Stimulated activated CD8-positive, alpha-beta memory T cell treated with anti-CD3 and anti-CD28 coated beads, Interleukin-15, amount 100 ng/mL, for 4 hours (primary cell): ENCODE data around the gene TUBA1B.
"Not testable (repeated sequence)": the region's sequence is repeated elsewhere in the genome, so short reads cannot be mapped to it uniquely, and the experiment has no call there.

ENCODE experiments used
- DNase-seq, 2 donors: peaks; one replicate each; pipeline ENCODE4 v3.0.0-alpha.2; 2020; ENCODE audit warnings: low read depth in 2 of 2

TUBA1B gene

GRCh38 chr12:49131051-49131893, at the start of gene TUBA1B:
TSS of gene TUBA1B (minus strand) at chr12:49131395. CDS start at chr12:49131300, 95 bp downstream.
- peak; percentile 78 to 83 for DNase-seq

- DNase-seq, result no peak
These were observed 43.0 kb upstream of the TUBA1B start for GRCh38 chr12:49174218-49174617.

DNA sequence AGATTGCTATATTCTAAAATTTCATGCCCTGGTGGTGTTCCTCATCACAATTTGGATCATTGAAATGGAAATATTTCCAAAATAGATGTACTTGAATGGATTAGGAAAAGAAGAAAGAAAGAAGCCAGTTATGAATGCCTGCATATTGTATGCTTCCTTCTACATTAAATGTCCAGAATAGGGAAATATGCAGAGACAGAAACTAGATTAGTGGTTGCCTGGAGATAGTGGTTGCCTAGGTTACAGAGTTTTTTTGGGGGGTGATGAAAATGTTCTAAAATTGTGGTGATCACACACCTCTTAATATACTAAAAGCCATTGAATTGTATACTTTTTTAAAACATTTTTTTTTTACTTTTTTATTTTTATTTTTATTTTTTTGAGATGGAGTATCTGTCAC, 39.7 kb upstream of the TUBA1B start:
- no peak for DNase-seq

- no peak for DNase-seq
These were observed 33.9 kb upstream of the TUBA1B start for GRCh38 chr12:49165114-49165513.

DNA sequence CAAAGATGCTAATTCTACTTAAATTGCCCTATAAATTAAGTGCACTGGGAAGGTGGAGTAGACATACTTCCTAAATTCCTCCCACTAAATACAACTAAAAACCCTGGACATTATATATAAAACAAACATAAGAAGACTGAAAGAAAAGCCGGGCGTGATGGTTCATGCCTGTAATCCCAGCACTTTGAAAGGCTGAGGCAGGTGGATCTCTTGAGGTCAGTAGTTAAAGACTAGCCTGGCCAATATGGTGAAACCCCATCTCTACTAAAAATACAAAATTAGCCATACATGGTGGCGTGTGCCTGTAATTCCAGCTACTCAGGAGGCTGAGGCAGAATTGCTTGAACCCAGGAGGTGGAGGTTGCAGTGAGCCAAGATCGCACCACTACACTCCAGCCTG, 30.7 kb upstream of the TUBA1B start:
- not testable (repeated sequence) for DNase-seq

DNA sequence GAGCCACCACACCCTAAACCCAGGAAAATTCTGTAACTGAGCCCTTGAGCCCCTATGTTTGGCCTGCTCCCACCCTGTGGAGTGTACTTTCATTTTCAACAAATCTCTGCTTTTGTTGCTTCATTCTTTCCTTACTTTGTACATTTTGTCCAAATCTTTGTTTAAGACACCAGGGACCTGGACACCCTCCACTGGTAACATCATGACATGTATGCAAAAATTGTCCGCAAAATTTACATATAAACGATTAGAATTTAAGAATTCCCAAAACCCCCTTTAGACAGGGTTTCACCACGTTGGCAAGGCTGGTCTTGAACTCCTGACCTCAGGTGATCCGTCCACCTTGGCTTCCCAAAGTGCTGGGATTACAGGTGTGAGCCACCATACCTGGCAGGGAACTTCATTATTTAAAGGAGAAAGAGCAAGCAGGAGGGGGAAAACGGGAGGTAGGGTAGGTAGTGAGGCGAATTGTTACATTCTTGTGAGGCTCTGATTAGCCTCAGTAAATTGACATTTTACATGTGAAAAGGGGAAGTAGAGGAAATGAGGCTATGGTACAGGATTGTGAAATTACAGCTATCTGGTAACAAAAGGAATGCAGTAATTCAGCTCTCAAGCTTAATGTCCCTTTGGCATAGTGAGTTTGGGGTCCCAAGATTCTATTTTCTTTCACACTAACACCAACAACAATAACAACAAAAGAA, 30.0 kb upstream of the TUBA1B start:
- DNase-seq, result no peak

GRCh38 chr12:49160399-49160798, 29.2 kb upstream of the TUBA1B start:
- no peak for DNase-seq

- no peak for DNase-seq
These were observed 23.0 kb upstream of the TUBA1B start for GRCh38 chr12:49154221-49154620.

DNA sequence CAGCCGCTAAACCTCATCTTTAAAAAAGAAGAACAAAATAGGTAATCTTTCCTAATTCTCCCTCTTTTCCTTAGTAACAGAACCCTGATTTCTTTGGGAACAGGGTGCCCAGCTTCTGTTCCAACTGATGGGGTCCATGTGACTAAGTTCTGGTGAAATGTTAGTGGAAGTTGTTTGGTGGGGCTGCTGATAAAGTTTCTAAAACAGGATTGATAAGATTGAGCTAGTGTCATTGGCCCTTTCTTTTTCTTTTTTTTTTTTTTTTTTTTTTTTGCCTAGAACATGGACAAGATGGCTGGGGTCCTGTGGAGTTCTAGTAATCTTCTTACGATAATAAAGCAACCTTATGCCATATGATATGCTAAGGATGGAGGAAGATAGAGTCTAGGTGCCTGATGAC, 16.2 kb upstream of the TUBA1B start:
- no peak for DNase-seq

- no peak for DNase-seq
These were observed 15.2 kb upstream of the TUBA1B start for GRCh38 chr12:49146406-49146805.

- DNase-seq, result no peak
These were observed 13.2 kb upstream of the TUBA1B start for GRCh38 chr12:49144384-49144783.

- no peak for DNase-seq
These were observed 7.8 kb upstream of the TUBA1B start for GRCh38 chr12:49138999-49139398.

- DNase-seq, result no peak
These were observed 7.4 kb upstream of the TUBA1B start for GRCh38 chr12:49138587-49138986.

- DNase-seq, result no peak
These were observed 6.3 kb upstream of the TUBA1B start for GRCh38 chr12:49137476-49137875.

DNA sequence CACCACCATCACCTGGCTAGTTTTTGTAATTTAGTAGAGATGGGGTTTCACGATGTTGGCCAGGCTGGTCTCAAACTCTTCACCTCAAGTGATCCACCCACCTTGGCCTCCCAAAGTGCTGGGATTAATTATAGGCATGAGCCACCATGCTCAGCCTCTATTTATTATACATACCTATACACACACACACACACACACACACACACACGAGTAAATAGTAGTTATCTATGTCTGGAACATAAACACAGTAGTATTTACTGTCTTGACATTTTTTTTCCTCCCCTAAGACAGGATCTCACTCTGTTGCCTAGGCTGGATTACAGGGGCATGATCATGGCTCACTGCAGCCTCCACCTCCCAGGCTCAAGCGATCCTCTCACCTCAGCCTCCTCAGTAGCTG, 5.8 kb upstream of the TUBA1B start:
- not testable (repeated sequence) for DNase-seq

- DNase-seq, result no peak
These were observed 2.4 kb upstream of the TUBA1B start for GRCh38 chr12:49133590-49133989.

GRCh38 chr12:49133014-49133413, 1.8 kb upstream of the TUBA1B start:
- no peak for DNase-seq

- no peak for DNase-seq
These were observed 783 bp upstream of the TUBA1B start for GRCh38 chr12:49131894-49132461.

DNA sequence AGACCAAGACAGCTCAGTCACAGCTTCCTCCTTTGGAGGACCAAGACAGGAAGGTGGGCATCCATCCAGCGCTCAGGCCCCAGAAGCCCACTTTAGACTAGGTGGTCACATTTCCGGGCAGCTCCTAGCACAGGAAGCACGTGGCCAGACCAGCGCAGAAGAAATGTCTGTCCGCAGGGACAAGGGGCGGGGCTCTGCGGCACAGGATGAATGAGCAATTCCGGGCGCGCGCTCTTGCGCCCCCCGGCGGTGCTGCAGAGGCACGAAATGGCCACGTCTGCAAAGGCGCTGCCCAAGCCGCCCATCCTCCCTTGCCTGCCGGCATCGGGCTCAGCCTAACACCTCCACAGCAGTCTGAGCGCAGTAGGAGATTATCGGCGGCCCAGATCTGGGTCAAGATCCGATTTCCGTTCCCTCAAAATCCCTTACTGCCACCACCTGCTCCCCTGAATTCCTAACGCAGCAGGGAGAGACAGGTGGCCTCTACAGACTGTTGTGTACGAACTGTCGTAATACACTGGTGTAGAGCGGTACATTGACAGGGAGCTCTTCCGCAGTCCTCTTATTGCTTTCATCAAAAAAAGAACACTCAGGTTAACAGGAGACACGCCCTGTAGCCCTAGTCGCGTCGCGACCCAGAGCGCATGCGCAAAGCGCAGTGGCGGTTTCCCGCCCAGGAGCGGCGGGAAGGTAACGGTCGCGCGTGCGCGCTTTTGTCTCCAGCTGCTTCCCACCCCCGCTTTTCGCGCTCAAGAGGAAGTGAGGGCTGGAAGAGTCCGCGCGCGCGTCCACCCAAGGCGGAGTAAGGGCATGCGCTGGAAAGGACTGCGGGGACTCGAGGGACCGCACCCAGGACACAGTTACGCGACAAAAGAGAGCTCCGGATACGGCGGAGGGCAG, 794 bp downstream of the TUBA1B start:
- DNase-seq, result peak; percentile 84 to 85

DNA sequence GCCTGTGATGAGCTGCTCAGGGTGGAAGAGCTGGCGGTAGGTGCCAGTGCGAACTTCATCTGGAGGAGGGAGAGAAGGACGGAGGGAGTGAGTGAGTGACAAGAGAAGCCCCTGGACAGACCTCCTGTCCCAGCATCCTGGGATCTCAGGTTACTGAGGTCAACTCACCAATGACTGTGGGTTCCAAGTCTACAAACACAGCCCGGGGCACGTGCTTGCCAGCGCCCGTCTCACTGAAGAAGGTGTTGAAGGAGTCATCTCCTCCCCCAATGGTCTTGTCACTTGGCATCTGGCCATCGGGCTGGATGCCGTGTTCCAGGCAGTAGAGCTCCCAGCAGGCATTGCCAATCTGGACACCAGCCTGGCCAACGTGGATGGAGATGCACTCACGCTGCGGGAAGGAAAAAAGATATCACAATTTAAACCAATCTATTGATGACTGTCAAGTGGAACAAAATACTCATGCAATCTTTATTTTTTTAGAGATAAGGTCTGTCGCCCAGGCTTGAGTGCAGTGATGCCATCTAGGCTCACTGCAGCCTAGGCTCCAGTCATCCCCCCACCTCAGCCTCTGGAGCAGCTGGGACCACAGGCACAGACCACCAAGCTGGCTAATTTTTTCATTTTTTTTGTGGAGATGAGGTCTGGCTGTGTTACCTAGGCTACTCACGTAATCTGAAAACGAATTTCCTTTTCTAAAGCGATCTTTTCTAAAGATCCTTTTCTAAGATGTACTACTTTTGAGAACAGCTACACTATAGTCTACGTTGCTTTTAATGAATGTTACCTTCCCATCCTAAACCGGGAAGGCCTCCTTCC, 1.7 kb downstream of the TUBA1B start:
- no peak for DNase-seq

DNA sequence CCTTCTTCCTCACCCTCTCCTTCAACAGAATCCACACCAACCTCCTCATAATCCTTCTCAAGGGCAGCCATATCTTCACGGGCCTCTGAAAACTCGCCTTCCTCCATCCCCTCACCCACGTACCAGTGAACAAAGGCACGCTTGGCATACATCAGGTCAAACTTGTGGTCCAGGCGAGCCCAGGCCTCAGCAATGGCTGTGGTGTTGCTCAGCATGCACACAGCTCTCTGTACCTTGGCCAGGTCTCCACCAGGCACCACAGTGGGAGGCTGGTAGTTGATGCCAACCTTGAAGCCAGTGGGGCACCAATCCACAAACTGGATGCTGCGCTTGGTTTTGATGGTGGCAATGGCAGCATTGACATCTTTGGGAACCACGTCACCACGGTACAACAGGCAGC, 3.2 kb downstream of the TUBA1B start:
- DNase-seq, result not testable (repeated sequence)
